ENCODE measurements around the gene FEM1C.

DNA sequence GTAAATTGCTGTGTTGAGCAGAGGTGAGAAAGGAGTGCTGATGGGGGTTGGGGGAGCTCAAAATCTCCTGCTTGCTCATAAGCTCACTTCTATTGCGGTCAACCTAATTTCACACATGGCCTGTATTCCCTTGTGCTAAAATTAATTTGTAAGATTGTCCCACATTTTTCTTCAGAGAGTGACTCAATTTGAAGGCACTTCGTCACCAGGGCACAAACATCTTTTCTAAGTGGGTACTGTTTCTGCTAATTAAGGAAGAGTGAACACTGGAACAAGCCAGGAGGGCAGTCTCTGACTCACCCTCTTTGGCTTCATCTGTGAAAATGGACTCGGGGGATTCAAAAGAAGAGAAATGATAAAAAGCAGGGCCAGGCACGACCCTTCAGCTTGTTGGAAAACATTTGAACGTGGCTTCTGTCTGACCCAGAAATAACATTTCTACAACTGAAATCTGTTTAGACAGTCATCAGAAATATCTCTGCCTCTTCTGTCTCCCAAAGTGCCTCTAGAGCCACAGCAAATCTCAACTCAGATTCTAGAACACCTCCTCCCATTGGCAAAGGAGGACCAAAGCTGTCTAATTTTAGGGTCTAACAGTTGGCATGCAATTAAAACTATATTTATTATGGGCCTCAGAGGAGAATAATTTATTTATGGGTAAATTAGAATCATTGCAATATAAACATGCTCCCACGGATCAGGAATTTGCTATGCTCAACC, 49.8 kb downstream of the FEM1C start:
- TF ChIP-seq EZH2phosphoT487 (IDR thresholded peaks at IDR 0.05; ENCODE audit: insufficient read depth, low read depth) (no peak), EZH2 (IDR thresholded peaks at IDR 0.05; ENCODE audit: insufficient read depth, poor library complexity, severe bottlenecking) (no peak)

Data from GM23248 (cell line).